PC-3 (cell line): ENCODE data around the gene KRT2. TPM values are rescaled to one million over a fixed set of nuclear protein-coding genes. Genes with fewer than 3 reads are reported as not detected.

Experiments used
- ATAC-seq: fragments of 200-7000 bp; cut with Tn5 transposase; 2 replicates; pipeline ENCODE4 v1.9.1; 2020; ENCODE audit warnings: mild to moderate bottlenecking, moderate library complexity
- BruUV-seq: library from RNA; stranded (reverse); fragments of 400-500 nt; replicated peaks from 2 replicates; lab custom pipeline; 2021; lab: Mats Ljungman, UMichigan
- CTCF ChIA-PET: fragments of 300-600 bp; sonication (Branson Sonifier 250); formaldehyde crosslinking; loops from one replicate; lab custom pipeline; 2022; ENCODE audit warnings: antibody characterized with exemption; lab: Charles Lee
- POLR2A ChIA-PET: fragments of 300-600 bp; sonication (Branson Sonifier 250); formaldehyde crosslinking; loops from one replicate; lab custom pipeline; 2022; ENCODE audit warnings: antibody characterized with exemption; ENCODE audit not compliant: unreplicated experiment; lab: Charles Lee
- DNase-seq: peaks from one replicate; pipeline ENCODE4 v3.0.0-alpha.2; 2015
- H2AFZ ChIP-seq: fragments of 300-600 bp; sonication (generic); 2 replicates; pipeline ENCODE4 v1.6.0; 2016; ENCODE audit warnings: antibody characterized with exemption, low read length
- H3F3A ChIP-seq: fragments of 300-600 bp; sonication (generic); one replicate; pipeline ENCODE4 v1.6.0; 2017; ENCODE audit warnings: antibody characterized with exemption, low read length, control low read depth, mild to moderate bottlenecking; ENCODE audit not compliant: unreplicated experiment
- H3K27ac ChIP-seq: fragments of 300-600 bp; sonication (generic); 2 replicates; pipeline ENCODE4 v1.5.1; 2016; ENCODE audit warnings: mild to moderate bottlenecking, low read length
- H3K27me3 ChIP-seq: fragments of 300-600 bp; sonication (generic); 2 replicates; pipeline ENCODE4 v1.6.1; 2016; ENCODE audit warnings: low read length, mixed read lengths
- H3K36me3 ChIP-seq: fragments of 300-600 bp; sonication (generic); 2 replicates; pipeline ENCODE4 v1.6.1; 2016; ENCODE audit warnings: low read depth, mixed run types, low read length, mixed read lengths
- H3K4me1 ChIP-seq: fragments of 300-600 bp; sonication (generic); 2 replicates; pipeline ENCODE4 v1.5.1; 2016; ENCODE audit warnings: low read length; ENCODE audit not compliant: insufficient read depth
- H3K4me2 ChIP-seq: fragments of 300-600 bp; sonication (generic); 2 replicates; pipeline ENCODE4 v1.6.0; 2016; ENCODE audit warnings: low read length
- H3K4me3 ChIP-seq: fragments of 300-600 bp; sonication (generic); 2 replicates; pipeline ENCODE4 v1.5.1; 2016; ENCODE audit warnings: mild to moderate bottlenecking, low read length, mixed read lengths
- H3K79me2 ChIP-seq: fragments of 300-600 bp; sonication (generic); 2 replicates; pipeline ENCODE4 v1.6.1; 2017; ENCODE audit warnings: low read length, mixed read lengths
- H3K9ac ChIP-seq: fragments of 300-600 bp; sonication (generic); 2 replicates; pipeline ENCODE4 v1.6.0; 2016; ENCODE audit warnings: mild to moderate bottlenecking, low read length
- H3K9me2 ChIP-seq: fragments of 300-600 bp; sonication (generic); replicated peaks from 2 replicates; pipeline ENCODE4 v1.6.1; 2016; ENCODE audit warnings: mixed run types, low read length, mixed read lengths
- H3K9me3 ChIP-seq: fragments of 300-600 bp; sonication (generic); 2 replicates; pipeline ENCODE4 v1.6.1; 2016; ENCODE audit warnings: low read length, mixed read lengths
- H4K20me1 ChIP-seq: fragments of 300-600 bp; sonication (generic); 2 replicates; pipeline ENCODE4 v1.6.1; 2016; ENCODE audit warnings: low read length, mixed read lengths
- CTCF ChIP-seq: fragments of 300-600 bp; sonication (generic); conservative IDR thresholded peaks from 2 replicates; pipeline ENCODE4 v1.5.1; 2017; ENCODE audit warnings: antibody characterized with exemption, low read depth, mild to moderate bottlenecking, low read length
- EZH2 ChIP-seq: fragments of 300-600 bp; sonication (generic); IDR thresholded peaks from one replicate; pipeline ENCODE4 v1.6.1; 2017; ENCODE audit warnings: antibody characterized with exemption, mild to moderate bottlenecking, low read length; ENCODE audit not compliant: unreplicated experiment
- EZH2phosphoT487 ChIP-seq: fragments of 300-600 bp; sonication (generic); IDR thresholded peaks from 2 replicates; pipeline ENCODE4 v1.6.1; 2018; ENCODE audit warnings: mild to moderate bottlenecking, antibody characterized with exemption, low read length, borderline replicate concordance
- intact Hi-C: fragments of 100-400 bp; cut with micrococcal nuclease; formaldehyde crosslinking; loops from 2 replicates; pipeline ENCODE4 v1.9.0; 2023
- total RNA-seq: library from RNA; depleted of rRNA; stranded (reverse); fragments of >200 nt; gene quantifications from 2 replicates; pipeline ENCODE4 v1.2.3, GENCODE V29; 2014

KRT2 gene
- total RNA-seq, 1 experiment from 2014 or later = not detected

GRCh38 chr12:52693261-52693660, 41.2 kb upstream of the KRT2 start:
- no peak for TF ChIP-seq EZH2phosphoT487
- no peak for TF ChIP-seq CTCF
- no peak for TF ChIP-seq EZH2
- Histone ChIP-seq H3K4me3 (no peak overlapping the region), H3K9me2 (no peaks in the 10 kb centered on the region), H3K79me2 (no peaks in the 10 kb centered on the region), H2AFZ (no peak overlapping the region), H4K20me1 (no peaks in the 10 kb centered on the region), H3K27ac (no peak overlapping the region), H3K9ac (no peak overlapping the region), H3F3A (no peaks in the 10 kb centered on the region), H3K27me3 (peaks cover 42% of the 10 kb centered on the region), H3K4me1 (peaks cover 3% of the 10 kb centered on the region; the same call in 1 of the 2 replicates), H3K36me3 (no peaks in the 10 kb centered on the region), H3K9me3 (no peaks in the 10 kb centered on the region), H3K4me2 (no peak overlapping the region)
- ChIA-PET CTCF (no interaction called here), POLR2A (no interaction called here)
- DNase-seq (no peak), ATAC-seq (no peak)
- no TSS peak for BruUV-seq
- intact Hi-C loops = no loop called here

- H3K4me3 ChIP-seq = no peak overlapping the region
- H4K20me1 ChIP-seq = no peaks in the 10 kb centered on the region
- H2AFZ ChIP-seq = no peak overlapping the region
- ATAC-seq (no peak), DNase-seq (no peak)
- no peaks in the 10 kb centered on the region for H3K9me3 ChIP-seq
- POLR2A ChIA-PET = no interaction called here
- peaks cover 32% of the 10 kb centered on the region for H3K27me3 ChIP-seq
- peaks cover 13% of the 10 kb centered on the region for H3K4me1 ChIP-seq
- no peaks in the 10 kb centered on the region for H3K79me2 ChIP-seq
- H3K9ac ChIP-seq = no peak overlapping the region
- CTCF ChIA-PET = interaction anchor here (0.9 kb wide), 1 partner anchor 178 kb away, joined by 3 read pairs; no protein-coding TSS in a partner anchor
- no peak overlapping the region for H3K27ac ChIP-seq
- intact Hi-C loops = no loop called here
- no peaks in the 10 kb centered on the region for H3F3A ChIP-seq
- TF ChIP-seq EZH2phosphoT487 = no peak
- H3K4me2 ChIP-seq = no peak overlapping the region
- no peaks in the 10 kb centered on the region for H3K36me3 ChIP-seq
- H3K9me2 ChIP-seq = no peaks in the 10 kb centered on the region
- BruUV-seq = no TSS peak
These were observed 40.2 kb upstream of the KRT2 start for GRCh38 chr12:52692254-52692653.

- Histone ChIP-seq H3K36me3 (no peaks in the 10 kb centered on the region), H3K27ac (no peak overlapping the region), H3K9ac (no peak overlapping the region), H4K20me1 (no peaks in the 10 kb centered on the region), H3K9me3 (no peaks in the 10 kb centered on the region), H2AFZ (no peak overlapping the region), H3K4me1 (peaks cover 14% of the 10 kb centered on the region), H3K79me2 (no peaks in the 10 kb centered on the region), H3K4me3 (no peak overlapping the region), H3F3A (no peaks in the 10 kb centered on the region), H3K9me2 (no peaks in the 10 kb centered on the region), H3K4me2 (no peak overlapping the region), H3K27me3 (peaks cover 32% of the 10 kb centered on the region)
- POLR2A ChIA-PET = no interaction called here
- CTCF ChIA-PET = interaction anchor here (0.9 kb wide), 1 partner anchor 179 kb away, joined by 3 read pairs; no protein-coding TSS in a partner anchor
- DNase-seq = no peak
- intact Hi-C loops = no loop called here
- BruUV-seq = no TSS peak
- TF ChIP-seq CTCF = no peak
- TF ChIP-seq EZH2 = no peak
- no peak for TF ChIP-seq EZH2phosphoT487
- no peak for ATAC-seq
These were observed 39.8 kb upstream of the KRT2 start for GRCh38 chr12:52691841-52692150.
